Measurements from ENCODE around the gene PNPLA7. TPM values are rescaled to one million over a fixed set of nuclear protein-coding genes. Genes with fewer than 3 reads are reported as not detected.

PNPLA7 gene
- total and polyA plus RNA-seq, 8 donors: 3.5 to 51.3 (median 16.6) TPM

- TF ChIP-seq POLR2A (IDR thresholded peaks at IDR 0.05): no peak
- TF ChIP-seq EP300 (IDR thresholded peaks at IDR 0.05): no peak
- no peak for TF ChIP-seq POLR2AphosphoS5 (IDR thresholded peaks at IDR 0.05)
- TF ChIP-seq CTCF (IDR thresholded peaks at IDR 0.05): no peak
- Histone ChIP-seq H3K4me3 (peak overlapping the region; percentile 62 to 70 (median 68)), H3K27ac (peak overlapping the region; percentile 53 to 88 (median 79)), H3K4me1 (peaks cover 37 to 78% (median 59%) of the 10 kb centered on the region in 4 donors), H3K27me3 (peaks cover 0 to 4% (median 0%) of the 10 kb centered on the region in 3 donors), H3K9me3 (no peaks in the 10 kb centered on the region), H3K36me3 (peaks cover 5 to 53% (median 28%) of the 10 kb centered on the region in 4 donors)
- peak in 1 of 2 donors; percentile 76 for DNase-seq
- intact Hi-C loops (cut with DNase I; ENCODE audit: low total_unique reads): no loop called here
- WGBS, 5 donors: 17 to 25% (median 19%) methylated on average over 20 to 88 of the region's 88 CpGs
Observed at GRCh38 chr9:137458194-137459151, 91.7 kb downstream of the PNPLA7 start.

- TF ChIP-seq EP300 (IDR thresholded peaks at IDR 0.05): no peak
- TF ChIP-seq POLR2A (IDR thresholded peaks at IDR 0.05): no peak
- TF ChIP-seq CTCF (IDR thresholded peaks at IDR 0.05): no peak
- no peak for TF ChIP-seq POLR2AphosphoS5 (IDR thresholded peaks at IDR 0.05)
- peak in 1 of 2 donors; percentile 76 for DNase-seq
- peaks cover 0 to 4% (median 0%) of the 10 kb centered on the region in 3 donors for H3K27me3 ChIP-seq
- peaks cover 6 to 47% (median 30%) of the 10 kb centered on the region in 4 donors for H3K36me3 ChIP-seq
- peak overlapping the region in 4 of 5 donors; percentile 56 to 88 (median 82) for H3K27ac ChIP-seq
- intact Hi-C loops (cut with DNase I; ENCODE audit: low total_unique reads): no loop called here
- H3K4me3 ChIP-seq: peak overlapping the region; percentile 62 to 70 (median 68)
- no peaks in the 10 kb centered on the region for H3K9me3 ChIP-seq
- 79 to 94% (median 86%) methylated on average over 8 to 44 of the region's 44 CpGs for WGBS, 5 donors
- H3K4me1 ChIP-seq: peaks cover 39 to 86% (median 66%) of the 10 kb centered on the region in 4 donors
Observed at GRCh38 chr9:137457406-137458193, 92.6 kb downstream of the PNPLA7 start.

- no peak for TF ChIP-seq EP300 (IDR thresholded peaks at IDR 0.05)
- TF ChIP-seq CTCF (IDR thresholded peaks at IDR 0.05): no peak
- no peak for TF ChIP-seq POLR2A (IDR thresholded peaks at IDR 0.05)
- no peak for TF ChIP-seq POLR2AphosphoS5 (IDR thresholded peaks at IDR 0.05)
- 84 to 89% (median 87%) methylated on average over 8 to 10 of the region's 10 CpGs for WGBS, 5 donors
- intact Hi-C loops (cut with DNase I; ENCODE audit: low total_unique reads): no loop called here
- peak overlapping the region in 1 of 4 donors; percentile 3 for H3K4me3 ChIP-seq
- no peaks in the 10 kb centered on the region for H3K9me3 ChIP-seq
- peaks cover 10 to 50% (median 33%) of the 10 kb centered on the region in 4 donors for H3K36me3 ChIP-seq
- peak overlapping the region in 4 of 5 donors; percentile 56 to 88 (median 82) for H3K27ac ChIP-seq
- no peaks in the 10 kb centered on the region for H3K27me3 ChIP-seq
- DNase-seq: peak in 1 of 2 donors; percentile 19
- H3K4me1 ChIP-seq: peaks cover 39 to 82% (median 65%) of the 10 kb centered on the region in 4 donors
Observed at GRCh38 chr9:137456864-137457405, 93.3 kb downstream of the PNPLA7 start.

Data from stomach (tissue), 9 donors.